ENCODE results near the gene TMEM231.

- TF ChIP-seq CTCF (IDR thresholded peaks at IDR 0.05 in 8 of 11, conservative IDR thresholded peaks at IDR 0.05 in 3 of 11) = no peak
- TF ChIP-seq POLR2A (IDR thresholded peaks at IDR 0.05) = no peak
Observed at GRCh38 chr16:75558846-75559401, 2.9 kb upstream of the TMEM231 start.

All from spleen (tissue), 7 donors.